Stimulated activated naive CD8-positive, alpha-beta T cell treated with anti-CD3 and anti-CD28 coated beads, Interleukin-15, Interleukin-2, amounts not matched to agents 100 ng/mL and 50 ng/mL, for 24 hours (primary cell): ENCODE results near the gene PSORS1C2.
A peak's percentile ranks its signal among the peaks of the same experiment; 100 is the strongest.

Experiments used
- H3K27ac Mint-ChIP-seq: one replicate; pipeline ENCODE4 v1.8.0; 2021; ENCODE audit warnings: mild to moderate bottlenecking, mixed read lengths
- H3K27me3 Mint-ChIP-seq: one replicate; pipeline ENCODE4 v1.8.0; 2021; ENCODE audit warnings: mixed read lengths
- H3K36me3 Mint-ChIP-seq: one replicate; pipeline ENCODE4 v1.8.0; 2021; ENCODE audit warnings: low read depth, mixed read lengths
- H3K4me1 Mint-ChIP-seq: one replicate; pipeline ENCODE4 v1.8.0; 2021; ENCODE audit warnings: low read depth, mixed read lengths
- H3K4me3 Mint-ChIP-seq: one replicate; pipeline ENCODE4 v1.8.0; 2021; ENCODE audit warnings: mild to moderate bottlenecking, mixed read lengths
- H3K9me3 Mint-ChIP-seq: one replicate; pipeline ENCODE4 v1.8.0; 2021; ENCODE audit warnings: mixed read lengths

Gene PSORS1C2

GRCh38 chr6:31116661-31117385, 22.0 kb downstream of the PSORS1C2 start:
- H3K27me3 Mint-ChIP-seq, result peaks cover 13% of the 10 kb centered on the region
- H3K27ac Mint-ChIP-seq, result no peak overlapping the region
- no peaks in the 10 kb centered on the region for H3K4me1 Mint-ChIP-seq
- no peaks in the 10 kb centered on the region for H3K9me3 Mint-ChIP-seq
- no peak overlapping the region for H3K4me3 Mint-ChIP-seq
- H3K36me3 Mint-ChIP-seq, result no peaks in the 10 kb centered on the region

- H3K4me3 Mint-ChIP-seq, result no peak overlapping the region
- H3K9me3 Mint-ChIP-seq, result no peaks in the 10 kb centered on the region
- peaks cover 13% of the 10 kb centered on the region for H3K27me3 Mint-ChIP-seq
- no peak overlapping the region for H3K27ac Mint-ChIP-seq
- H3K36me3 Mint-ChIP-seq, result no peaks in the 10 kb centered on the region
- no peaks in the 10 kb centered on the region for H3K4me1 Mint-ChIP-seq
Measured at GRCh38 chr6:31115941-31116560, 22.8 kb downstream of the PSORS1C2 start.

- Mint-ChIP-seq H3K27me3 (peaks cover 13% of the 10 kb centered on the region), H3K4me3 (no peak overlapping the region), H3K4me1 (no peaks in the 10 kb centered on the region), H3K27ac (no peak overlapping the region), H3K9me3 (no peaks in the 10 kb centered on the region), H3K36me3 (no peaks in the 10 kb centered on the region)
Measured at GRCh38 chr6:31114970-31115849, 23.7 kb downstream of the PSORS1C2 start.

- no peaks in the 10 kb centered on the region for H3K36me3 Mint-ChIP-seq
- H3K4me1 Mint-ChIP-seq, result no peaks in the 10 kb centered on the region
- no peak within 1 kb of the TSS for H3K4me3 Mint-ChIP-seq
- H3K27me3 Mint-ChIP-seq, result peaks cover 13% of the 10 kb centered on the region
- H3K9me3 Mint-ChIP-seq, result no peaks in the 10 kb centered on the region
- no peak within 1 kb of the TSS for H3K27ac Mint-ChIP-seq
Measured at GRCh38 chr6:31114541-31114878, 24.4 kb downstream of the PSORS1C2 start, which contains the start of gene PSORS1C1. Gene PSORS1C1 (plus strand): TSS chr6:31114800. CDS start chr6:31129633, 14,833 bp downstream.

- no peak overlapping the region for H3K4me3 Mint-ChIP-seq
- H3K27ac Mint-ChIP-seq, result no peak overlapping the region
- H3K27me3 Mint-ChIP-seq, result peaks cover 13% of the 10 kb centered on the region
- H3K9me3 Mint-ChIP-seq, result no peaks in the 10 kb centered on the region
- H3K36me3 Mint-ChIP-seq, result no peaks in the 10 kb centered on the region
- H3K4me1 Mint-ChIP-seq, result no peaks in the 10 kb centered on the region
Measured at GRCh38 chr6:31113861-31114540, 24.9 kb downstream of the PSORS1C2 start.

GRCh38 chr6:31112478-31112877, 26.4 kb downstream of the PSORS1C2 start, which contains the start of gene C6orf15:
Gene C6orf15 (minus strand): TSS chr6:31112575. CDS start chr6:31112555, 20 bp downstream.
- H3K36me3 Mint-ChIP-seq, result no peaks in the 10 kb centered on the region

GRCh38 chr6:31111712-31112111, 27.2 kb downstream of the PSORS1C2 start:
- Mint-ChIP-seq H3K4me3 (no peak overlapping the region), H3K27me3 (peaks cover 9% of the 10 kb centered on the region), H3K4me1 (no peaks in the 10 kb centered on the region), H3K9me3 (no peaks in the 10 kb centered on the region), H3K36me3 (no peaks in the 10 kb centered on the region), H3K27ac (no peak overlapping the region)

More at GRCh38 chr6:31112478-31112877, 26.4 kb downstream of the PSORS1C2 start, which contains the start of gene C6orf15:
- H3K27me3 Mint-ChIP-seq, result peaks cover 13% of the 10 kb centered on the region
- no peaks in the 10 kb centered on the region for H3K4me1 Mint-ChIP-seq
- no peak within 1 kb of the TSS for H3K27ac Mint-ChIP-seq
- H3K9me3 Mint-ChIP-seq, result no peaks in the 10 kb centered on the region
- H3K4me3 Mint-ChIP-seq, result no peak within 1 kb of the TSS

- peaks cover 8% of the 10 kb centered on the region for H3K27me3 Mint-ChIP-seq
Measured at GRCh38 chr6:31110825-31111582, 27.9 kb downstream of the PSORS1C2 start.

GRCh38 chr6:31107052-31107451, 31.8 kb downstream of the PSORS1C2 start:
- Mint-ChIP-seq H3K27ac (no peak overlapping the region), H3K9me3 (no peaks in the 10 kb centered on the region), H3K4me3 (no peak overlapping the region), H3K27me3 (no peaks in the 10 kb centered on the region), H3K4me1 (no peaks in the 10 kb centered on the region), H3K36me3 (no peaks in the 10 kb centered on the region)

More at GRCh38 chr6:31110825-31111582, 27.9 kb downstream of the PSORS1C2 start:
- no peaks in the 10 kb centered on the region for H3K4me1 Mint-ChIP-seq
- no peaks in the 10 kb centered on the region for H3K9me3 Mint-ChIP-seq
- H3K4me3 Mint-ChIP-seq, result no peak overlapping the region
- no peaks in the 10 kb centered on the region for H3K36me3 Mint-ChIP-seq
- H3K27ac Mint-ChIP-seq, result no peak overlapping the region

- no peaks in the 10 kb centered on the region for H3K27me3 Mint-ChIP-seq
- H3K4me3 Mint-ChIP-seq, result no peak overlapping the region
- H3K36me3 Mint-ChIP-seq, result no peaks in the 10 kb centered on the region
- no peaks in the 10 kb centered on the region for H3K4me1 Mint-ChIP-seq
- no peaks in the 10 kb centered on the region for H3K9me3 Mint-ChIP-seq
- H3K27ac Mint-ChIP-seq, result no peak overlapping the region
Measured at GRCh38 chr6:31103136-31103535, 35.7 kb downstream of the PSORS1C2 start.

- Mint-ChIP-seq H3K9me3 (no peaks in the 10 kb centered on the region), H3K36me3 (no peaks in the 10 kb centered on the region), H3K27ac (no peak overlapping the region), H3K27me3 (no peaks in the 10 kb centered on the region), H3K4me3 (no peak overlapping the region), H3K4me1 (peaks cover 36% of the 10 kb centered on the region)
Measured at GRCh38 chr6:31098449-31098938, 40.4 kb downstream of the PSORS1C2 start.

- Mint-ChIP-seq H3K27ac (no peak overlapping the region), H3K4me1 (peaks cover 40% of the 10 kb centered on the region), H3K36me3 (no peaks in the 10 kb centered on the region), H3K4me3 (no peak overlapping the region), H3K27me3 (no peaks in the 10 kb centered on the region), H3K9me3 (no peaks in the 10 kb centered on the region)
Measured at GRCh38 chr6:31096656-31097055, 42.2 kb downstream of the PSORS1C2 start.

GRCh38 chr6:31096215-31096614, 42.7 kb downstream of the PSORS1C2 start:
- H3K27me3 Mint-ChIP-seq, result no peaks in the 10 kb centered on the region
- peaks cover 40% of the 10 kb centered on the region for H3K4me1 Mint-ChIP-seq
- H3K36me3 Mint-ChIP-seq, result no peaks in the 10 kb centered on the region
- no peaks in the 10 kb centered on the region for H3K9me3 Mint-ChIP-seq
- H3K4me3 Mint-ChIP-seq, result no peak overlapping the region
- H3K27ac Mint-ChIP-seq, result peak overlapping the region; percentile 21
